GM12873 (cell line): Measurements from ENCODE around the gene SNX1.

Source experiments
- TF ChIP-seq, protein P1 (sequence below): IDR thresholded peaks from 2 replicates; pipeline ENCODE4 v1.5.1; 2012; ENCODE audit warnings: low read depth, mild to moderate bottlenecking, moderate library complexity, low read length, control low read depth; ENCODE audit not compliant: insufficient read depth; ENCODE audit errors: missing control alignments

Gene SNX1

DNA sequence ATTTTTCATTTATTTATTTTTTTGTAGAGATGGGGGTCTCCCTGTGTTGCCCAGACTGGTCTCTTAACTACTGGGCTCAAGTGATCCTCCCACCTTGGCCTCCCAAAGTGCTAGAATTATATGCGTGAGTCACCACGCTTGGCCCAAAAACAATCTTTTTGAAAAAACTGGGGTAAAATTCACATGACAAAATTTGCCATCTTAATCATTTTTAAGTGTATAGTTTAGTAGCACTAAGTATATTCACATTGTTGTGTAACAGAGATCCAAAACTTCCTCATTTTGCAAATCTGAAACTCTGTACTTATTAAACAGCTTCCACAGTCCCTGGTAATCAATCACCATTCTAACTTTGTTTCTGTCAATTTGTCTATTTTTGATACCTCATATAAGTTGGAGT is 5.2 kb downstream of the SNX1 start:
- TF ChIP-seq, protein P1, sequence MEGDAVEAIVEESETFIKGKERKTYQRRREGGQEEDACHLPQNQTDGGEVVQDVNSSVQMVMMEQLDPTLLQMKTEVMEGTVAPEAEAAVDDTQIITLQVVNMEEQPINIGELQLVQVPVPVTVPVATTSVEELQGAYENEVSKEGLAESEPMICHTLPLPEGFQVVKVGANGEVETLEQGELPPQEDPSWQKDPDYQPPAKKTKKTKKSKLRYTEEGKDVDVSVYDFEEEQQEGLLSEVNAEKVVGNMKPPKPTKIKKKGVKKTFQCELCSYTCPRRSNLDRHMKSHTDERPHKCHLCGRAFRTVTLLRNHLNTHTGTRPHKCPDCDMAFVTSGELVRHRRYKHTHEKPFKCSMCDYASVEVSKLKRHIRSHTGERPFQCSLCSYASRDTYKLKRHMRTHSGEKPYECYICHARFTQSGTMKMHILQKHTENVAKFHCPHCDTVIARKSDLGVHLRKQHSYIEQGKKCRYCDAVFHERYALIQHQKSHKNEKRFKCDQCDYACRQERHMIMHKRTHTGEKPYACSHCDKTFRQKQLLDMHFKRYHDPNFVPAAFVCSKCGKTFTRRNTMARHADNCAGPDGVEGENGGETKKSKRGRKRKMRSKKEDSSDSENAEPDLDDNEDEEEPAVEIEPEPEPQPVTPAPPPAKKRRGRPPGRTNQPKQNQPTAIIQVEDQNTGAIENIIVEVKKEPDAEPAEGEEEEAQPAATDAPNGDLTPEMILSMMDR, result no peak

DNA sequence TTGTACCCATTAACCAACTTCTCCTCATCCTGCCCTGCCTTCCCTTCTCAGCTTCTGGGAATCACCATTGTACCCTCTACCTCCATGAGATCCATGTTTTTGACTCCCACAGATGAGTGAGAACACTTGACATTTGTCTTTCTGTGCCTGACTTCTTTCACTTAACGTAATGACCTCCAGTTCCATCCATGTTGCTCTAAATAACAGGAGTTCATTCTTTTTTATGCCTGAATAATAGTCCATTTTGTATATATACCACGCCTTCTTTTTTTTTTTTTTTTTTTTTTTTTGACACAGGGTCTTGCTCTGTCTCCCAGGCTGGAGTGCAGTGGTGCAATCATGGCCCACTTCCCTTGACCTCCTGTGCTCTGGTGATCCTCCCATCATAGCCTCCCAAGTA is 6.7 kb downstream of the SNX1 start:
- TF ChIP-seq, protein P1, result no peak

DNA sequence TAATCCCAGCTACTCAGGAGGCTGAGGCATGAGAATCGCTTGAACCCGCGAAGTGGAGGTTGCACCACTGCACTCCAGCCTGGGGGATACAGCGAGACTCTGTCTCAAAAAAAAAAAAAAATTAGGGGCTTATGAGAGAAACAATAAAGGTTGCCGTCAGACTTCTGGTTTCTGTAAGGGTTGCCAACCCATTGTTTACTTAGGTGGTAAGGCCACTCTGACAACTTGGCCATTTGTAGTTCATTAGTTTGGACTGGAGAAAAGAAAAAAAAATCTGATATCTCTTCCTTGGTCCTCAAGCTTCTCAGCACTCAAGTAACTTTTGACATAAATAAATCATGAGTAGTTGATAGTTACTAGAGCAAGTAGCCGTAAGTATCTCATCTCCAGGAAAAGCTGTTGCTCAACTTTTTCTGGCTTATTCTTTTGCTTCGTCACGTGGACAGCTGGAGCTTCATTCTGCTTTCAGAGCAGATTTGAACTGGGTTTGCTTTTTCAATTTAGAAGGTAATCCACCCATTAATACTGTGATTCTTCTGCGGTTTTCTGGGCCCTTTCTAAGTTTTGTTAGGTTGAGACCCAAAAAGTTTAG is 9.4 kb downstream of the SNX1 start:
- TF ChIP-seq, protein P1, result no peak

DNA sequence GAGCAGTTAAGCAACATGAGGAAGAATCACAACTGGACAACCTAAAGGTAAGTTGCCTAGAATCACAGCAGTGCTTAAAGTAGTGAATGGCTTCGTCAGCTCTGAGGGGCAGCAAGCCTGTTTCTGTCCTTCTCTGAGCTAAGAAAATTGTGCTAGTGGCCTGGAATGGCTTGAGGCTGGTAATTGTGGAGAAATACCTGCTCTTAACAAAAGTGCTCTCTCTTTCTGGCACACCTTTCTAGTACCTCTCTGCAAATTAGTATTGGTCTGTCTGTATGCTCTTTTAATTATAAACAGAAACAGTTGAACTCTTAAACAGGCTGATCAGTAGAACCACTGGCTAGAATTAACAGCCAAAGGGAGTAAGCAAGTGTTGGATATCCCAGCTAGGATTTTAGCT is 11.6 kb downstream of the SNX1 start:
- TF ChIP-seq, protein P1, result no peak

DNA sequence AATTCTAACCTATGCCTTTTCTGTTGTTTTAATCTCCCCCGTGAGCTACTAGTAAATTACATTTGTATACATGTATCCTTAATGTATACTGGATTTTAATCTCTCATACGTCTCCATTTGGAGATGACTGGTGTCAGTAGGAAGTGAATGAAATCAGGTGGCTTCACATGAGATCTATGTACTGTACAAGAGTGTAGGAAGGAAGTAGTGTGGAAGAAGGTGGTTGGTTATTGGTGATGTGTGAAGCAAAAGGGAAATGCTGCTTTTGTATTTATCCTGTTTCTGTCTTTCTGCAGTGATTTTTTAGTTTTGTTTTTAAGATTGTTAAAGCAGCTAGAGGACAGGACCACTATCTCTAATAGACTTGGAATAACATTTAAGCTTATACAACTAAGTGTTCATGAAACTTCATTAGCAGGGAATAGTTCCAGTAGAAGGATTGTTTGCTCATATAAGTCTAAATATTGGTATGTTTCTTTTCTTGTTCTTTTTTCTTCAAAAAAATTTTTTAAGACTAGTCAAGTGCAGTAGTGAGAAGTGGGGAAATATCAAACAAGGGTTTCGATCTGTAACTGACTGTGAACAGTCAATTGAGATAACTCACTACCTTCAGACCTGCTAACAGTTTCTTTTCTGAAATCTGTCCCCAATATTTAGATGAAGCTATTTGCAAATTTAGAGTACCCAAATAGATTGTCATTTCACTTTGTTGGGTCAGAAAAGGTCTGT is 15.3 kb downstream of the SNX1 start:
- TF ChIP-seq, protein P1, result no peak

DNA sequence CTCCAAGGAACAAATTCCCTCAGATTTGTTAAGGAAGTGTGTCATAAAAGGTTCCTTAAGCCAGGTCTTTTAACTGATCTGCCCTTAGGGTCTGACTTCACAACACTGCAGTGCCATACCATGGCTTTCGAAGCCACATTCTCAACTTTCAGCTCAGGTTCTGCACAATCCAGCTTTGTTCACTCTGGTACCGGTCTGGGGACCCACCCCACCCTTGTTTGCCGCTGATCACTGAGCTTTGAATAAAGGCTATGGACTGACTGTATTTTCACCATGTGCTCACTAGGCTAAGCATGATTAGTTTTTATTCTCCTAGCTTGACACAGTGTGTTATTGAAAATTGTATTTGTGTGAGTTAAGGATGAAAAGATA is 15.9 kb downstream of the SNX1 start:
- TF ChIP-seq, protein P1, result no peak

DNA sequence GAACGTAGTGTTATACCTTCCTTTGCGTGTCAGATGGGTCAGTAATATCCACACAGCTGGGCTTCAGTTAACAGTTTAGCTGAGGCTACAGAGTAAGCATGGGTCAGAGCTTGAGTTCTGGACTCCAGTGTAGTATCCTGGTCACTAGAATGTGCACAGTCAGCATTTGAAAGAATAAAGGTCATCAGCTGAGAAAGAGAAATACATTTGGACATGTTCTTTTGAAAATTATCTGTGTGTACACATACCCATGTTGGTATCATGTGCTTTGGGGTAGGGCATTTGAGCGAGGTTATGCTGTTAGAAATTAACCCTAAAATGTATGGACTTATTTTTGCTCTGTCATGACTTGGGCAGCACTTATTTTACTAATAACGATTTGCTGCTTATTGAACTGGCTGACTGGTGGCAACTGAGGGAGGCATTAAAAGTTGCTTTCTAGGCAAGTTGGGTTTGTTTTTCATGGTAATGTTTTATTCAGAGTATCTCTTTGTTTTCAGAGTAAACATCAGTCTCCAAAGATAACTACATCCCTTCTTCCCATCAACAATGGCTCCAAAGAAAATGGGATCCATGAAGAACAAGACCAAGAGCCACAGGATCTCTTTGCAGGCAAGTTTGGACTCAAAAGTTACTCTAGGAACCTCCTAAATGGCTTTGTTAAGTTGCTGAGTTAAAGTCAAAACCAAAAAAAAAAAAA is 16.4 kb downstream of the SNX1 start:
- TF ChIP-seq, protein P1, result no peak
